IPS-20b (cell line): Measurements from ENCODE around the gene CAVIN1.
"Not testable (repeated sequence)": the region's sequence is repeated elsewhere in the genome, so short reads cannot be mapped to it uniquely, and the experiment has no call there.

Experiments used
- H3K27ac ChIP-seq: one replicate; pipeline ENCODE4 v1.5.1; 2013; ENCODE audit warnings: low read length
- H3K27me3 ChIP-seq: 2 replicates; pipeline ENCODE4 v1.6.1; 2013; ENCODE audit warnings: mild to moderate bottlenecking, low read length, inconsistent platforms; ENCODE audit not compliant: insufficient read depth
- H3K36me3 ChIP-seq: 2 replicates; pipeline ENCODE4 v1.6.1; 2013; ENCODE audit warnings: low read depth, mild to moderate bottlenecking, inconsistent platforms, low read length, moderate library complexity; ENCODE audit not compliant: insufficient read depth
- H3K4me1 ChIP-seq: 2 replicates; pipeline ENCODE4 v1.6.1; 2013; ENCODE audit warnings: mild to moderate bottlenecking, control low read depth, inconsistent platforms, low read length, moderate library complexity; ENCODE audit not compliant: insufficient read depth
- H3K4me3 ChIP-seq: 2 replicates; pipeline ENCODE4 v1.5.1; 2013; ENCODE audit warnings: mild to moderate bottlenecking, low read length, inconsistent platforms
- H3K9ac ChIP-seq: 2 replicates; pipeline ENCODE4 v1.6.1; 2013; ENCODE audit warnings: low read depth, mild to moderate bottlenecking, inconsistent platforms, low read length, moderate library complexity
- H3K9me3 ChIP-seq: 2 replicates; pipeline ENCODE4 v1.6.1; 2013; ENCODE audit warnings: mild to moderate bottlenecking, low read depth, low read length, inconsistent platforms; ENCODE audit not compliant: insufficient read depth

The CAVIN1 gene

GRCh38 chr17:42453439-42453838 is 30.4 kb upstream of the CAVIN1 start:
- Histone ChIP-seq H3K9ac (no peak overlapping the region), H3K9me3 (no peaks in the 10 kb centered on the region), H3K4me1 (no peaks in the 10 kb centered on the region), H3K27ac (no peak overlapping the region), H3K27me3 (no peaks in the 10 kb centered on the region), H3K4me3 (no peak overlapping the region), H3K36me3 (no peaks in the 10 kb centered on the region)

- not testable (repeated sequence) for H3K9me3 ChIP-seq, H3K9ac ChIP-seq, H3K36me3 ChIP-seq, H3K4me1 ChIP-seq, H3K27me3 ChIP-seq, H3K4me3 ChIP-seq, H3K27ac ChIP-seq
These were observed 28.2 kb upstream of the CAVIN1 start for GRCh38 chr17:42451270-42451669.

GRCh38 chr17:42449838-42450237 is 26.8 kb upstream of the CAVIN1 start:
- not testable (repeated sequence) for H3K4me1 ChIP-seq, H3K9me3 ChIP-seq

GRCh38 chr17:42449176-42449575 is 26.1 kb upstream of the CAVIN1 start:
- not testable (repeated sequence) for H3K9me3 ChIP-seq, H3K4me3 ChIP-seq, H3K36me3 ChIP-seq, H3K27ac ChIP-seq, H3K4me1 ChIP-seq, H3K27me3 ChIP-seq, H3K9ac ChIP-seq

More at GRCh38 chr17:42449838-42450237, 26.8 kb upstream of the CAVIN1 start:
- H3K27ac ChIP-seq, H3K27me3 ChIP-seq, H3K9ac ChIP-seq, H3K36me3 ChIP-seq, H3K4me3 ChIP-seq: not testable (repeated sequence)

GRCh38 chr17:42442196-42442565 is 19.1 kb upstream of the CAVIN1 start:
- Histone ChIP-seq H3K4me3 (no peak overlapping the region), H3K36me3 (no peaks in the 10 kb centered on the region), H3K9me3 (no peaks in the 10 kb centered on the region), H3K9ac (no peak overlapping the region), H3K27me3 (no peaks in the 10 kb centered on the region), H3K27ac (no peak overlapping the region), H3K4me1 (no peaks in the 10 kb centered on the region)

GRCh38 chr17:42441371-42442195 is 18.5 kb upstream of the CAVIN1 start:
- Histone ChIP-seq H3K4me3 (no peak overlapping the region), H3K9me3 (no peaks in the 10 kb centered on the region), H3K4me1 (no peaks in the 10 kb centered on the region), H3K9ac (no peak overlapping the region), H3K27me3 (no peaks in the 10 kb centered on the region), H3K36me3 (no peaks in the 10 kb centered on the region), H3K27ac (no peak overlapping the region)

- no peaks in the 10 kb centered on the region for H3K9me3 ChIP-seq
- H3K36me3 ChIP-seq: no peaks in the 10 kb centered on the region
- H3K27ac ChIP-seq: no peak overlapping the region
- H3K4me1 ChIP-seq: no peaks in the 10 kb centered on the region; the same call in 1 of the 2 replicates
- no peak overlapping the region for H3K4me3 ChIP-seq
- no peaks in the 10 kb centered on the region for H3K27me3 ChIP-seq
- H3K9ac ChIP-seq: no peak overlapping the region
These were observed 15.8 kb upstream of the CAVIN1 start for GRCh38 chr17:42438600-42439567.

- Histone ChIP-seq H3K4me3 (no peak overlapping the region), H3K36me3 (no peaks in the 10 kb centered on the region), H3K27ac (no peak overlapping the region), H3K4me1 (peaks cover 4% of the 10 kb centered on the region), H3K9ac (no peak overlapping the region), H3K27me3 (no peaks in the 10 kb centered on the region), H3K9me3 (no peaks in the 10 kb centered on the region)
These were observed 13.3 kb upstream of the CAVIN1 start for GRCh38 chr17:42436391-42436790.

- no peaks in the 10 kb centered on the region for H3K36me3 ChIP-seq
- H3K4me1 ChIP-seq: peaks cover 8% of the 10 kb centered on the region
- no peaks in the 10 kb centered on the region for H3K9me3 ChIP-seq
- H3K4me3 ChIP-seq: no peak overlapping the region
- H3K27me3 ChIP-seq: no peaks in the 10 kb centered on the region
- H3K9ac ChIP-seq: no peak overlapping the region; the same call in 1 of the 2 replicates
- no peak overlapping the region for H3K27ac ChIP-seq
These were observed 8.7 kb upstream of the CAVIN1 start for GRCh38 chr17:42431758-42432161.

- H3K27ac ChIP-seq: no peak overlapping the region
- no peak overlapping the region for H3K4me3 ChIP-seq
- no peak overlapping the region for H3K9ac ChIP-seq
- H3K36me3 ChIP-seq: no peaks in the 10 kb centered on the region
- H3K4me1 ChIP-seq: peaks cover 8% of the 10 kb centered on the region; the same call in 1 of the 2 replicates
- H3K9me3 ChIP-seq: no peaks in the 10 kb centered on the region
- peaks cover 5% of the 10 kb centered on the region; the same call in 1 of the 2 replicates for H3K27me3 ChIP-seq
These were observed 6.8 kb upstream of the CAVIN1 start for GRCh38 chr17:42429726-42430447.

- H3K9ac ChIP-seq: no peak overlapping the region
- H3K27me3 ChIP-seq: peaks cover 13% of the 10 kb centered on the region
- H3K9me3 ChIP-seq: no peaks in the 10 kb centered on the region
- H3K4me3 ChIP-seq: no peak overlapping the region
- peaks cover 8% of the 10 kb centered on the region; the same call in 1 of the 2 replicates for H3K4me1 ChIP-seq
- H3K36me3 ChIP-seq: no peaks in the 10 kb centered on the region
- no peak overlapping the region for H3K27ac ChIP-seq
These were observed 5.3 kb upstream of the CAVIN1 start for GRCh38 chr17:42428141-42428944.
